ENCODE data around the gene TBC1D14.
A peak's percentile ranks its signal among the peaks of the same experiment; 100 is the strongest.

The TBC1D14 gene

DNA sequence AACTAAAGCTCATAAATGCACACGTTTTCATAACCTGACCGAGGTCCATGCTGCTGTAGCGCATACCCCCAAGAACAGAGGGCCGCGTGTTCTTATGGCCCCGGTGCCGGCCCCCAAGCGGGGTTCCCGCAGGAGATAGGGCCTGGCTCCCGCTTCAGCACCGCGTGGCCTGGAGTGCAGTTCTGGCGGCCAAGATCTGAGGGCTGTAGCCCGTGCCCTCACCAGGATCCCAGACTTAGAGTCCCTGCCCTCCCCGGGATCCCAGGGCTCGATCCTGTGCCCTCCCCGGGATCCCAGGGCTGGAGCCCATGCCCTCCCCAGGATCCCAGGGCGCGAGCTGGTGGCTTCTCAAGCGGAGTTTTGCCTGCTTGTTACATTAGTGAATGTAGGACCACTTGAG lies 159.3 kb downstream of the TBC1D14 start:
- H3K4me3 ChIP-seq = peak overlapping the region; percentile 84
- H3K27ac ChIP-seq = peak overlapping the region; percentile 84 to 89
- TF ChIP-seq, protein P1, sequence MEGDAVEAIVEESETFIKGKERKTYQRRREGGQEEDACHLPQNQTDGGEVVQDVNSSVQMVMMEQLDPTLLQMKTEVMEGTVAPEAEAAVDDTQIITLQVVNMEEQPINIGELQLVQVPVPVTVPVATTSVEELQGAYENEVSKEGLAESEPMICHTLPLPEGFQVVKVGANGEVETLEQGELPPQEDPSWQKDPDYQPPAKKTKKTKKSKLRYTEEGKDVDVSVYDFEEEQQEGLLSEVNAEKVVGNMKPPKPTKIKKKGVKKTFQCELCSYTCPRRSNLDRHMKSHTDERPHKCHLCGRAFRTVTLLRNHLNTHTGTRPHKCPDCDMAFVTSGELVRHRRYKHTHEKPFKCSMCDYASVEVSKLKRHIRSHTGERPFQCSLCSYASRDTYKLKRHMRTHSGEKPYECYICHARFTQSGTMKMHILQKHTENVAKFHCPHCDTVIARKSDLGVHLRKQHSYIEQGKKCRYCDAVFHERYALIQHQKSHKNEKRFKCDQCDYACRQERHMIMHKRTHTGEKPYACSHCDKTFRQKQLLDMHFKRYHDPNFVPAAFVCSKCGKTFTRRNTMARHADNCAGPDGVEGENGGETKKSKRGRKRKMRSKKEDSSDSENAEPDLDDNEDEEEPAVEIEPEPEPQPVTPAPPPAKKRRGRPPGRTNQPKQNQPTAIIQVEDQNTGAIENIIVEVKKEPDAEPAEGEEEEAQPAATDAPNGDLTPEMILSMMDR (IDR thresholded peaks at IDR 0.05) = no peak
- DNase-seq (ENCODE audit: low spot score) = no peak

DNA sequence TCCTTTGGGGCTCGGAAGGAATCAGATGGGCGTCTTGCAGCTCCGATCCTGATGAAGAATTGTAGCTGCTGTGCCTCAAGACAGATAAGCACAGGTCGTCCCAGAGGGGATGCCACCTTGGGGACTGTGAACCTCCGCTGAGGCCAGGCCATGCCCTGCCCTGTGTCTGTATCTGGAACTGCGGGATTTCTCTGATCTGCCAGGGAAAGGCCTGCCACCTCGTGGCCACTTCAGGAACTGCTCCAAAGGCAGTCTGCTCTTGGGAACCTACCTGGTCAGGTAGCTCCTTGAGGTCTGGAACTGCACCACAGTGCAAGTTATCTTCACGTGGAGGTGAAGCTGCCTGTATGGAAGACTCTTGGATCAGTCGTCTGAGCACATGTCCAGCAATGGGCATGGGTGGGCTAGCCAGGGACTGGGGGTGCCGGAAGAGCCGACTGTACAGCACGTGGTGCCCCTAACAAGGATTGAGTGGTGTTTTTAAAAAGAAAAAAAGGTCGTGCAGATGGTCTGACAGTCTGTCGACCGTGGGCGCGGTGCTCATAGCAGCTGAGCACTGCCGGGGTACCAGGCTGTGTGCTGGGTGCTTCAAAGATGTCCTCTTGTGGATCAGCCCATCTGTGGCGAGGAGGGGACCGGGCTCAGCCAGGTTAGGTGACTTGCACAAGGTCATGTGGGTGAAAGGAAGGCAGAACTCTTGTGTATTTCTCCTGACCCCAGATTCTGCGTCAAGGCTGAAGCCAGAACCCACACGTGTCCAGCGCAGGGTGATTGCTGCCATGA lies 161.3 kb downstream of the TBC1D14 start:
- TF ChIP-seq, protein P1 (IDR thresholded peaks at IDR 0.05) = peak; percentile 99
- Histone ChIP-seq H3K4me3 (no peak overlapping the region), H3K27ac (no peak overlapping the region)
- DNase-seq (ENCODE audit: low spot score) = peak; percentile 85

DNA sequence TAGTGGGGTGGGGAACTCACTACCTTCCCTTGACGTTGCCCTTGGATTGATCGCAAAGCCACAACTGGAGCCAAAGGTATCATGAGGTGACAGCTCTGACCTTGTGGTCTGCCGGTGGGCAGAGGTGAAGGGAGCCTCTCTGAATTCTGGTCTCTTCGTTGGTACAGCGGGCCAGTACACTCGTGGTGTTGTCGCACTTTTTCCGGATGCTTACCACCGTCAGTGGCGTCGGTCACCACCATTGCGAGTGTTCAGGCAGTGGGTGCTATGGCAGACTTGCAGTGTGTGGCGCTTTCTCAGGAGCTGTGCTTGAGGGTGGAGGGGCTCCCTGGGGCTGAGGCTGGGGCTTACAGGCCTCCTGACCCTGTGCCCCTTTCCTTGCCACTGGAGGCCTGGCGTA lies 163.4 kb downstream of the TBC1D14 start:
- TF ChIP-seq, protein P1 (IDR thresholded peaks at IDR 0.05) = no peak
- H3K27ac ChIP-seq = no peak overlapping the region
- no peak overlapping the region for H3K4me3 ChIP-seq
- no peak for DNase-seq (ENCODE audit: low spot score)

DNA sequence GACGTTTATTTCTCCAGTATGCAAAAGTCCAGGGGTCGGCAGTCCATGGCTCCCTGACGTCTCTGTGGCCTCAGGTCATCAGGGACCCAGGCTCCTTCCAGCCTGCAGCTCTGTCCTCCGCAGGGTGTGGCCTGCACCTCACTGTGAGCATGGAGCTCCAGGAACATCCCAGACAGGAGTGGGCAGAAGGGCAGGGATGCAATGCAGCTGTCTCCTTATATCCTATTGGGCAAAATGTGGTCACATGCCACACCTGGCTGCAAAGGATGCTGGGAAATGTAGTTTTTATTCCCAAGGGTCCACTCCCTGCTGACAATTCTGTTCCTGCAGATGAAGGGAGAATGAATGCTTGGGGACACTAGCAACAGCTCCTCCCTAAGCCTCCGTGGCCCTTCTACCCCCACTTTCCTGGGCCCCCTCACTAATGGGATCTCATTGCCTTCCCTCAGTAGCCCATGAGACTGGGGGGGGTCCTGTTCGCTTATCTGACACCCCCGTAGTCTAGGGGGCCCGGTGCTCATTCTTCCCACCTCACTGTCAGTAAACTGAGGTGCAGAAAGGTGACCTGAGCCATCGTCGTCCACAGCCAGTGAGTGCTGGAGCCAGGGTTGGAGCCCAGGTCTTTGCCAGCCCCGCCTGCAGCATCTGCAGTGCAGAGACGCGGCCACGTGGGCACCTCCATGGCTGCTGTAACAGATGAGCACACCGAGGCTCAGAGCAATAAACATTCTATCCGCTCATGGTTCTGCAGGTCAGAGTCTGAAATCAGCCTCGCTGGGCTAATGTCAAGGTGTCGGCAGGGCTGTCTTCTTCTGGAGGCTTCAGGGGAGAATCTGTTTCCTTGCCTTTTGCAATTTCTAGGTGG lies 164.1 kb downstream of the TBC1D14 start:
- TF ChIP-seq, protein P1 (IDR thresholded peaks at IDR 0.05) = no peak
- no peak for DNase-seq (ENCODE audit: low spot score)
- H3K27ac ChIP-seq = no peak overlapping the region
- no peak overlapping the region for H3K4me3 ChIP-seq

DNA sequence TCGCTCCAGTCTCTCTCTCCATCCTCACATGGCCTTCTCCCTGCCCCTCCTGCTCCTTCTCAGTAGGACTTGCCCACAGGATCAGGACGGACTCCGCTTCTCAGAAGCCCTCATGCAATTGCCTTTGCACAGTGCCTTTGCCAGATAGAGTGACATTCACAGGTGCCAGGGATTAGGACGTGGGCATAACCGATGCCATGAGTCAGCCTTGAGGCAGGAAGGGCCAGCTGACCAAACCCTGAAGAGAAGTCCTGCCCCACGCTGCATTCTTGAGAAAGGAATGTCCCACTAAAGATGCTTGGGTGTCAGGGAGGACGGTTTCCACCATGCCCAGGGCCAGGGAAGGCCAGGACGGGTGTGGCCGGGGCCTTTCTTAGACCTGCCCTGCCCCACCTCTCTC lies 164.8 kb downstream of the TBC1D14 start:
- DNase-seq (ENCODE audit: low spot score) = no peak
- H3K27ac ChIP-seq = no peak overlapping the region
- no peak overlapping the region for H3K4me3 ChIP-seq
- TF ChIP-seq, protein P1 (IDR thresholded peaks at IDR 0.05) = no peak

DNA sequence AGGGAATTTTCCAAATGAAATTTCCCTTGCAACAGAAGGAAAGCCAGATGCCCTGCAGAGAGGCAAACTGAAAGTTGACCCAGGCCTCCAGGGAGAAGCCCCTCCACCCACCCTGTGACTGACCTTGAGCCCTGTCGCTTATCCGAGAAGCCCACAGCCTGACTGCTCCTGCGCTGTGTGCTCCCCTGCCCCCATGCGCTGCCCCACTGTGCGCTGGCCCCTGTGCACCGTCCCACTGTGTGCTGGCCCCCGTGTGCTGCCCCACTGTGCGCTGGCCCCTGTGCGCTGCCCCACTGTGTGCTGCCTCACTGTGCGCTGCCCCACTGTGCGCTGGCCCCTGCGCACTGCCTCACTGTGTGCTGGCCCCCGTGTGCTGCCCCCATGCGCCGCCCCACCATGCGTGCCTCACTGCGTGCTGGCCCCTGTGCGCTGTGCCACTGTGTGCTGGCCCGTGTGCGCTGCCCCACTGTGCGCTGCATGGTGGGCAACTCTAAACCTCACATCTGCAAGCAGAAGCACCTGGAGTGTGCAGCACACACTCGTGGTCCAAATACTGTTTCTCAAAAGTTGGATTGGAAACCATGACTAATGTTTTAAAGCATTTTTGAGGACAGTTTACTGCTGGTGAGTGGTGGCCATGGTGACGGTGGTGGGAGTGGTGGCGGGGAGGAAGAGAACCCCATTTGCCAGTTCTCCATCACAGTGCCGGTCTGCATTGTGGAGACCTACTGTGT lies 166.5 kb downstream of the TBC1D14 start:
- DNase-seq (ENCODE audit: low spot score) = no peak
- TF ChIP-seq, protein P1 (IDR thresholded peaks at IDR 0.05) = no peak
- no peak overlapping the region for H3K4me3 ChIP-seq
- H3K27ac ChIP-seq = no peak overlapping the region
